Activated naive CD4-positive, alpha-beta T cell (primary cell): ENCODE results near the gene EXOC2.

Experiments used
- DNase-seq, 4 experiments: peaks; one replicate each; lab custom pipeline; 2025; lab: John Stamatoyannopoulos, UW

Gene EXOC2

GRCh38 chr6:498795-499231 lies 194.1 kb downstream of the EXOC2 start:
- DNase-seq, result no peak

DNA sequence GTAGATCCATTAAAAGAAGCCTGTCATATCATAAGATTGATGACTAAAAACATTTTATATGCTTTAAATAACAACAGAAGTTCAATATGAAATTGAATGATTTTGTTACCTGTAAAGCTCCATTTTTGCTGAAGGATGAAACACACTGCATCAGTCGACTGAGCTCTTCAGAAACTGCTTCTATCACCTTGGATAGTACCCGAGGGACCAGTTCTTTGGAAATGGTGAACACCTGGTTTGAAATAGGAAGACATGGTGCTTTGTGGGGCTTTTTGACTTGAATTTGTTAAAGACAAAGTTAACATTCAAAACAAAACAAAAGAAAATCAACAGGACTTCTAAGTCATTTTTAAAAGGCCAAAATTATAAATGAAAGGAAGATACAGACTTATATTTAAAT lies 195.7 kb downstream of the EXOC2 start:
- no peak for DNase-seq

- no peak for DNase-seq
Measured at GRCh38 chr6:496649-497048, 196.3 kb downstream of the EXOC2 start.

GRCh38 chr6:494394-494793 lies 198.5 kb downstream of the EXOC2 start:
- DNase-seq, result no peak

GRCh38 chr6:493840-494239 lies 199.1 kb downstream of the EXOC2 start:
- DNase-seq, result no peak

DNA sequence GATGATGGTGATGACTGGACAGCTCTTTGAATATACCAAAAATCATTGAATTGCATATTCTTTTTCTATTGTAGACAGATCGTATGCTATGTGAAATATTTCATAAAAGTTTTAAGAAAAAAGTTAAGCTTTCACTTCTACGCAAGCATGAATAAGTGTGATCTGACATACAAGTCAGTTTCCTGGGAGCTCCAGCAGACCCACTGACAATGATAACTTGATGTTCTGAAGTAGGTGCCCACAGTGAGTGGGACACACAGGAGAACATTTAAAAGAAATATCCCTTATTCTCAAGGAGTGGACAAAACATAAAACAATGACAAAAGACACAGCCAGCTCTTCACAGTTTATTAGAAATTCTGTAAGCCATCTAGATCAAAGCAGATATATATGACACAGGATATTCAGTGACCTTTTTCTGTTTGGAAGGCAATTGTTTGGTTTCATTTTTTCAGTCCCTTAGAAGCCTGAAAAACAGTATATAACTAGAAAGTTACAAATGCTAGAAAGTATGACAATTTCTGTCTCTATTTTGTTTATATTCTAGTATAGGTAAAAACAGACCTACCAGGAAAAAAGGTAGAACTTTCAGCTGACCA lies 200.0 kb downstream of the EXOC2 start:
- no peak for DNase-seq

GRCh38 chr6:492178-492577 lies 200.8 kb downstream of the EXOC2 start:
- no peak for DNase-seq

DNA sequence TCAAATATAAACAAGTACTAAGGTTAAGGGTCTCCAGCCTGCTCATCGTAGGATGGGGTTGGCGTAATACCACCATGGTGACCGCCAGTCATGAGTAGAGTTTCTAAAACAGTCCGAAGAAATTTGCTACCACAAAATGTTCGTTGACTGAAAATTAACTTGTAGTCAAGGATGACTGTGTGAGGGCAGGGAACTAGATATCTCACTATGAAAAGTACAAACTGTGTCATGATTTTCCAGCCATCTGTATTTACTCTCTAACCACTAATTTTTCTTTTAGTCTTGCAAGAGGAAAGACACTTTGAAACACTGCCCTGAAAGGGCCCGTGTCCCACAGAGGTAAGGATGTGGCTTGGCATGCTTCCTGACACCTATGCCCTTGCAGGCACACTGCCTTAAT lies 201.7 kb downstream of the EXOC2 start:
- no peak for DNase-seq

DNA sequence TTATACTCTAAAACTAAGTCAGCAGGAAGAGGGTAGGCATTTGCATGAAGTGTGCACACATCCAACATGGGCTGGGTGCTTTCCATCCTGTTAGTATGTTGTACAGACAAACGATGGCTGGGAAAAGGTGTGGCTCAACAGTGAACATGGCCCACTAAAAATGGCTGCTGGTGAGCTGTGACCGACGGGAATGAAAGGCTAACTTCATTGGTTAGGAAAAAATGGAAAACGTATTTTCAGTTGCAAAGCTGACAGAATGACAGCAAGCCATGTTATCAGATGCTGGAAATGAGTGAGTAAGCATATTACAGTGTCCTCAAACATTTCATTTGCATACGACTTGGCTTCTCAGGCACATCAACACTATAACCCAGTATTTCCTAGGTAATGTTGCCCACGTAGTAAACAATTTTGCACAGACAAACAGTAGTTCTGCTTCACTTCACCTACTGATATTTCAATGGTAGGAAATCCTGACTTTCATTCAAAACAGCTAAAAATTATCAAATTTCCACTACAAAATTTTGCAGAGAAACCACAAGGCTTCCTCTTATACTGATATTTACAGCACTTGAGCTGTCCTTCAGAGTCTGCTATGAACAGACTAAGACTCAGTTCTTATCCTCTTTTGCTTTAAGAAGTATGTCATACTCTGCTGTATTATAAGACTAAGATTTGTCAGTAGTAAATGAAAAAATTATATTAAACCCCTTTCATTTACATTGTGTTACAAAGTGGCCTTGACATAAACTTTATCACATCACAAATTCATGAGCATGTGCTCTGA lies 202.5 kb downstream of the EXOC2 start:
- no peak for DNase-seq

DNA sequence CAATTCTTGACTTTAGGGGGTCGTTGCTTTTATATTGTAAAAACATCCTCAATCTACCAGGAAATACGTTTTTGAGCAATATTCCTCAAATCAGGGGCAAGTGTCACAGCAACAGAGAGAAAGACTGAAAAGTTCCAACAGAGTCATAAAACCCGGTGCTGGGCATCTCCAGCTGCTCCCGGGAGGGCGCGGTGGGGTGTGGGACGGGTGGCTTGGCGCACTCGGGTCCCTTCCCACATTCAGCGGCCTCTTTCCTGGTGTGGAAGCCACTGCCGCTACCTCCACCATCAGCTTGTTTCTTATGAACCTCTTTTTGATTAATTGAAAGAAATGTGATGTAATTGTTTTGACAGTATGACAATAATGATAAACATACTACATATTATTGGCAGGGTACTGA lies 203.2 kb downstream of the EXOC2 start:
- DNase-seq, result no peak

DNA sequence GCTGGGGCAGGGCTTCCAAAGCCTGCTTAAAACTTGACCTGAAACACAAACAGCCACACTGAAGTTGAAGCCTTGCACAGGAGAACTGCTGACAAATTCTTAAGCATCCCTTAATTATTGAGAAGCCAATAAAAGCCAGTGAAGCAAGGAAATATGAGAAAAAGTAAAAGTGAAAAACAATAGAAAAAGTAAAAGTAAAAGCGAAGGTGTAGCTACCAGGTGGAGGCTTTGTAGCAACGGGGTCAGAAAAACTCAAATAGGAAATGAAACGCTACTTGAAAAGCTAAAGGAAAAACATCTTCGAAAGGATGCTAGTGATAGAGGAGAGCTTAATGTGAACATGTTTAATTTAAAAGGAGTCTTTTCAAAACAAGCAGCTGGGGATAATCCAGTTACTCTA lies 203.9 kb downstream of the EXOC2 start:
- no peak for DNase-seq

DNA sequence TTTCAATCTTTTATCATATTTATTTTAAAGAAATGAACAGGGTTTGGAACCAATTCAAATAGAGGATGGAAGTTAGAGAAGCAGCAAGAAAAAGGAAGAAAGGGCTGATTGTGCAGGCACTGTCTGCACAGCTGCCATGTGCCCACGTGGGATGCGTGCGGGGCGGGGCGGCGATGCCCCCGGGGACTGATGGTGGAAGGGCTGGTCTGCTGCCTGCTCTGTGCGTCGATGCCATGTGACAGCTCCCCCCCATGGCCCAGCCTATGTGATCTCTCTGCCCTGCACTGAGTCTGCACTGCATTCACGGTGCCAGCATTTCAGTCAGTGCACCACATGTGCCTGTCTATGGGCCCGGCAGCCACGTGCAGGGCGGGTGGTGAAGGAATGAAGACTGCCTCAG lies 205.0 kb downstream of the EXOC2 start:
- DNase-seq, result no peak

DNA sequence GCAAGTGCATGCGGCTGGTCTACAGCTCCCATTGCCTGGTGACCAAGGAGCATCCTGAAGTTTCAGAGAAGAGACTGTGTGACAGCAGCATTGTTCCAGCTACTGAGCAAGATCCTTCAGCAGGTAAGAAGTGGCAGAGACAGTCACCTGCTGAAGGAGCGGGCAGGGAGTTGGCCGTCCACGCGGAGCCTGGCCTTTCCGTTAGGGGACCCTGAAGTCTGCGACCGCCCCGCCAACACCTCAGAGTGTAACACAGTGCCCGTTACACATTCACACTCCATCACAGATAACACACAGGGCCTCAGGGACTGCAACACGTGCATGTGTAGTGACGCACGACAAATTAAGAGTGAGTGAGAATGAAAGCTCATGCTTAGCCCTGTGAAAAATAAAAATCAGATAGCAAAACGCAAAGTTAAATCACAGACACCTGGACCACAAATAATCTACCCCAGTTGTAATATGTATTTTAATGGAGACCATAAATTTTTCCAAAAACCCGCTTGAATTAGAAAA lies 207.2 kb downstream of the EXOC2 start:
- DNase-seq, result no peak

- no peak for DNase-seq
Measured at GRCh38 chr6:484746-485145, 208.2 kb downstream of the EXOC2 start.

GRCh38 chr6:484086-484745 lies 208.7 kb downstream of the EXOC2 start:
- DNase-seq, result no peak

DNA sequence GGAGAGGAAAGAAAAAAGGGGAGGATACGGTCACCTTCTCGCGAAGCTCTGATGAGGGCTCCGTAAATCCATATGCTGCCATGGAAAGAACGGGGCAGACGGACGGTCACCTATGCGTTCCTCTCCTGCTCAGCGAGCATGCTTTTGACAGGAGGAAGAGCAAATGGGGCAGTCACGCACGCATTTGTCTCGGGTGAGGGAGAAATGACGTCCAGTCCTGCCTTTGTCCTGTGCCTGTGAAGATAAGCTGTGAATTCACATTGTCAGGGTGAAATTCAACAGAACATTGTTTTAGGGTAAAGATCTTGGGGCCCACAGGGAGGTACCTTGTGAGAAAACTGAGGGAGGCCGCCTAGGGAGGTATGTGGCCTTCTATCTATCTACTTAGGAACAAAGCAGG lies 217.6 kb downstream of the EXOC2 start:
- DNase-seq, result no peak

- peak in 3 of 4 experiments; percentile 29 to 60 (median 41) for DNase-seq
Measured at GRCh38 chr6:474453-475185, 218.3 kb downstream of the EXOC2 start.

- no peak for DNase-seq
Measured at GRCh38 chr6:473768-474452, 219.0 kb downstream of the EXOC2 start.

DNA sequence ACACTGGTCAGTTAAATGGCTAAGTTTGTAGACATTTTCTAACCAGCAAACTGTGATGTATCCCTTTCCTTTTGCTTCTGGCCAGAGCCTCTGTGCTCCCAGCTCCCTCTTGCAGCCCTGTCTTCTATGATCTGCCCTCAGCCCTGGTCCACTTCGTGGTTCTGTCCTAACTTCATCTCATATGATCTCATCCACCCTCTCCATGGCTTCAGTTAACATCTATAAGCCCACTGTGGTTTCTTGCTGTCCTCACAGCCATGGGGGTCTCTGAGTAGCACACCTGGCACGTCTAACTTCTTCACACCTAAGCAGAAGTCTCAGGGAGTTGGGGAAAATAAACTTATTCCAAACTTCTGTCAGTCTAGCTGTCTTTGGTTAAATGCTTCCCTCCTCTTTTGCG lies 219.6 kb downstream of the EXOC2 start:
- no peak for DNase-seq

DNA sequence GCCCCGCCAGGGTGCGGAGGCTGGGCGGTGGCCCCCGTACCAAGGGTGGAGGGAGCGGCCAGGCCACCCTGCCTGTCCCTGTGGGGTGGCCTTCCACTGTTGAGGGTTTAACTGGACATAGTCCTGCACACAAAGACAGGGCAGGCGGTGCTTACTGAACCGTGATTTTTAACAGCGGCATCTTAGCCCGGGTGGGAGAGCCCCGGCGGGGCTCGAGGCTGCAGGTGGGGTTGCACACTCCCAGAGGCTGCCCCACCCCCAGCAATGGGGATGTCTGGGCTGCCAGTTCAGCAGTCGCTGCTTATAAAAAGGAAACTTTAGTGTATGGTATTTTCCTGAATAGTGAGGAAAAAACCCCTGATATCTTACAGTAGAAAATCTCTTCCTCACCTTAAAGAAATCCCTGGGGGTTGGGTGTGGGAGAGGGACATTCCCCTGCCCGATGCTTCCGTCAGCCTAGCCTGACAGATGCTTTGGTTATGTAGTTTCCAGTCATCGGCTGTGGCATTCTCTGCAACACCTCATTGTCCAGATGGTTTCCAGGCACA lies 222.0 kb downstream of the EXOC2 start:
- no peak for DNase-seq
